GM12878 (cell line): ENCODE data around the gene CNOT3. TPM values are rescaled to one million over a fixed set of nuclear protein-coding genes. Genes with fewer than 3 reads are reported as not detected.

Experiments used
- ATAC-seq: fragments of 200-7000 bp; cut with Tn5 transposase; 3 replicates; pipeline ENCODE4 v1.9.1; 2020; ENCODE audit warnings: mild to moderate bottlenecking, moderate library complexity
- BruUV-seq: library from RNA; stranded (reverse); fragments of 400-500 nt; replicated peaks from 2 replicates; lab custom pipeline; 2021; lab: Mats Ljungman, UMichigan
- CTCF ChIA-PET: fragments of 300-600 bp; sonication (Branson Sonifier 250); formaldehyde crosslinking; extraction: SDS; loops from one replicate; lab custom pipeline; 2021; ENCODE audit warnings: inconsistent platforms; lab: Yijun Ruan, JAX
- POLR2A ChIA-PET: fragments of 350-600 bp; formaldehyde crosslinking; extraction: SDS; loops from one replicate; lab custom pipeline; 2021; ENCODE audit warnings: inconsistent platforms; lab: Charles Lee
- RAD21 ChIA-PET: fragments of 300-600 bp; sonication (Branson Sonifier 250); formaldehyde crosslinking; loops from one replicate; lab custom pipeline; 2023; ENCODE audit warnings: antibody characterized with exemption; ENCODE audit not compliant: unreplicated experiment; lab: Charles Lee
- SMC1A ChIA-PET: fragments of 300-600 bp; sonication (Branson Sonifier 250); formaldehyde crosslinking; loops from one replicate; lab custom pipeline; 2023; ENCODE audit not compliant: unreplicated experiment, uncharacterized antibody; lab: Charles Lee
- DNase-seq: peaks from one replicate; pipeline ENCODE4 v3.0.0-alpha.2; 2011; ENCODE audit warnings: low read depth, low spot score
- FAIRE-seq: peaks from 3 replicates; lab custom pipeline; 2011; peaks lifted over from hg19 to GRCh38; lab: Jason Lieb, UNC
- H2AFZ ChIP-seq: 2 replicates; pipeline ENCODE4 v1.6.0; 2011; ENCODE audit warnings: low read depth, low read length, control low read depth; ENCODE audit not compliant: control insufficient read depth
- H3K27ac ChIP-seq: 2 replicates; pipeline ENCODE4 v1.5.1; 2011; ENCODE audit warnings: control low read depth; ENCODE audit not compliant: control insufficient read depth, insufficient read depth
- H3K27me3 ChIP-seq, 2 experiments: replicated peaks in 1 of 2; 2 replicates each; pipeline versions ENCODE4 v1.6.0 to v1.6.1; 2011; ENCODE audit warnings: low read length in 1 of 2; ENCODE audit not compliant: control insufficient read depth in 2 of 2, insufficient read depth in 2 of 2
- H3K36me3 ChIP-seq, 2 experiments: 2 replicates each; pipeline ENCODE4 v1.5.1; 2011; ENCODE audit warnings: low read length in 1 of 2; ENCODE audit not compliant: control insufficient read depth in 2 of 2, insufficient read depth in 2 of 2
- H3K4me1 ChIP-seq: 2 replicates; pipeline ENCODE4 v1.6.1; 2011; ENCODE audit warnings: mild to moderate bottlenecking, low read length, moderate library complexity, mixed read lengths; ENCODE audit not compliant: control insufficient read depth, insufficient read depth
- H3K4me2 ChIP-seq: 2 replicates; pipeline ENCODE4 v1.6.0; 2011; ENCODE audit warnings: control low read depth; ENCODE audit not compliant: control insufficient read depth, insufficient read depth
- H3K4me3 ChIP-seq: fragments of 200-600 bp; sonication (generic); 2 replicates; pipeline ENCODE4 v1.5.1; 2016
- H3K79me2 ChIP-seq: 2 replicates; pipeline ENCODE4 v1.6.0; 2011; ENCODE audit warnings: low read length; ENCODE audit not compliant: control insufficient read depth, insufficient read depth
- H3K9ac ChIP-seq: 2 replicates; pipeline ENCODE4 v1.8.0; 2011; ENCODE audit warnings: low read length, control low read depth, mixed read lengths; ENCODE audit not compliant: control insufficient read depth, insufficient read depth
- H3K9me3 ChIP-seq: replicated peaks from 3 replicates; pipeline ENCODE4 v1.5.1; 2011; ENCODE audit warnings: mild to moderate bottlenecking, low read length; ENCODE audit not compliant: control insufficient read depth, insufficient read depth
- H4K20me1 ChIP-seq: 2 replicates; pipeline ENCODE4 v1.6.0; 2011; ENCODE audit not compliant: control insufficient read depth, insufficient read depth
- ATF7 ChIP-seq: fragments of 450-650 bp; IDR thresholded peaks from 2 replicates; pipeline ENCODE4 v1.6.1; 2016; ENCODE audit warnings: low read depth, mild to moderate bottlenecking
- CHD2 ChIP-seq: IDR thresholded peaks from 2 replicates; pipeline ENCODE4 v1.6.1; 2011; ENCODE audit warnings: low read depth, low read length, improper control_type of control experiment, borderline replicate concordance
- CREB1 ChIP-seq: IDR thresholded peaks from 2 replicates; pipeline ENCODE4 v1.6.1; 2012; ENCODE audit warnings: low read depth, mild to moderate bottlenecking, inconsistent platforms
- E2F8 ChIP-seq: fragments of 450-650 bp; IDR thresholded peaks from 2 replicates; pipeline ENCODE4 v1.6.1; 2018; ENCODE audit warnings: mild to moderate bottlenecking, low read depth, moderate library complexity; ENCODE audit not compliant: partially characterized antibody
- ELK1 ChIP-seq: IDR thresholded peaks from 2 replicates; pipeline ENCODE4 v1.6.1; 2012; ENCODE audit warnings: low read depth, low read length, improper control_type of control experiment
- IRF3 ChIP-seq: fragments of 450-650 bp; IDR thresholded peaks from 2 replicates; pipeline ENCODE4 v1.6.1; 2014; ENCODE audit warnings: mild to moderate bottlenecking
- RAD51 ChIP-seq: fragments of 450-650 bp; IDR thresholded peaks from 2 replicates; pipeline ENCODE4 v1.6.1; 2016; ENCODE audit warnings: moderate library complexity, mild to moderate bottlenecking, inconsistent platforms
- RCOR1 ChIP-seq: conservative IDR thresholded peaks from 2 replicates; pipeline ENCODE4 v1.6.1; 2012; ENCODE audit warnings: low read depth, low read length, improper control_type of control experiment
- USF1 ChIP-seq: IDR thresholded peaks from 2 replicates; pipeline ENCODE4 v1.6.1; 2011; ENCODE audit warnings: borderline replicate concordance, low read depth, mild to moderate bottlenecking, moderate library complexity, mixed read lengths, low read length; ENCODE audit not compliant: insufficient read depth; ENCODE audit errors: extremely low read length
- YY1 ChIP-seq: IDR thresholded peaks from 2 replicates; pipeline ENCODE4 v1.6.1; 2011; ENCODE audit warnings: low read depth, mild to moderate bottlenecking, low read length
- WGBS: methylation state at CpG from one replicate; pipeline ENCODE4 v1.1.6; 2016; ENCODE audit warnings: low lambda C conversion rate; ENCODE audit not compliant: insufficient replicate concordance, insufficient coverage; ENCODE audit errors: missing lambda C conversion rate; 5-methylcytosine and 5-hydroxymethylcytosine counted together
- in situ Hi-C: fragments of 300-500 bp; cut with MboI; formaldehyde crosslinking; loops from 9 replicates; pipeline ENCODE4 v1.14.3; 2018; ENCODE audit warnings: mixed read lengths
- intact Hi-C: fragments of 100-400 bp; cut with micrococcal nuclease; formaldehyde crosslinking; loops from one replicate; pipeline ENCODE4 v1.14.2; 2022; ENCODE audit not compliant: unreplicated experiment
- polyA plus RNA-seq, 11 experiments: library from polyadenylated mRNA; depleted of rRNA in 4 of 11; unstranded in 6 of 11; stranded (reverse) in 5 of 11; fragments of >200 nt; fragmentation: Nextera tagmentation in 4 of 11; fragmentation: Illumina TruSeq in 1 of 11; extraction: Ambion mirVana in 4 of 11; extraction: Trizol in 1 of 11; gene quantifications; 1 replicate in 1 of 11; 2 replicates in 10 of 11; pipeline versions ENCODE4 v1.2.1 to v1.2.3, GENCODE V29; 2011 to 2016; ENCODE audit warnings: inconsistent platforms in 2 of 11, missing spikeins in 2 of 11, low read depth in 1 of 11
- total RNA-seq, 4 experiments: library from RNA; depleted of rRNA in 3 of 4; stranded (reverse); fragments of >200 nt in 3 of 4; fragmentation: Illumina TruSeq in 1 of 4; extraction: Trizol in 1 of 4; gene quantifications; 2 replicates each; pipeline versions ENCODE4 v1.2.1 to v1.2.3, GENCODE V29; 2013 to 2021

The CNOT3 gene
- total and polyA plus RNA-seq, 10 of the 15 experiments (the other 5 are each of a cell fraction or from before 2014, with no cell fraction given): 0.14 to 45.1 (median 14.0) TPM

GRCh38 chr19:54190503-54191010 is 53.0 kb downstream of the CNOT3 start (continued):
- TF ChIP-seq USF1 (no peak), RAD51 (no peak), RCOR1 (no peak), CREB1 (peak; percentile 80)
- TF ChIP-seq, all 136 proteins: peak for 9

DNA sequence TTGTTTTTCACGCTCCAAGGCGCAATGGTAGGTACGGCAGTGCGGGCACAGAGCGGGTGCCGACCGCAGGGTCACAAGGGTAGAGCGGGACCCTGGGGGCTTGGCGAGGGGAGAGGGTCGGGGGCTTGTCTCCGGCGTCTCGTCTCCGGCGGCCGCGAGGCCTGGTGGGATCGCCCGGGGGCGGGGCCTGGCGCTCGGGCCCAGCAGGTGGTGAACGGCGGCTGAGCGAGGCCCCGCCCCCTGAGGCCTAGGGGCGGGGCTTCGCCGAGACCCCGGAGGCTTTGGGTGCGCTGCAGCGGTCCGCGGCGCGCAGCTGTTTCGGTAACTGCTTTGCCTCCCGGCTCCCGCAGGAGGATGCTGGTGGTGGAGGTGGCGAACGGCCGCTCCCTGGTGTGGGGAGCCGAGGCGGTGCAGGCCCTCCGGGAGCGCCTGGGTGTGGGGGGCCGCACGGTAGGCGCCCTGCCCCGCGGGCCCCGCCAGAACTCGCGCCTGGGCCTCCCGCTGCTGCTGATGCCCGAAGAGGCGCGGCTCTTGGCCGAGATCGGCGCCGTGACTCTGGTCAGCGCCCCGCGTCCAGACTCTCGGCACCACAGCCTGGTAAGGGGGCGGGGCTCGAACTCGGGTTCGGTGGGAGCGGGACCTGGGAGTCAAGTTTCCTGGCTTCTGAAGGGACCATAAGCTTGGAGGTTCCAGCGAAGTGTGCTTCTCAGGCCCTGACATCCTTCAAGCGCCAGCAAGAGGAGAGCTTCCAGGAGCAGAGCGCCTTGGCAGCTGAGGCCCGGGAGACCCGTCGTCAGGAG is 53.6 kb downstream of the CNOT3 start, which contains the start of gene TSEN34:
Gene TSEN34 (plus strand): TSS at position 298 of the 800 bp plus-strand sequence. CDS start 57 bp downstream, at position 355.
- H3K27me3 ChIP-seq: no peaks in the 10 kb centered on the region
- POLR2A ChIA-PET: interaction anchor here (0.5 to 6.1 kb wide), 7 partner anchors 11 to 258 kb away, joined by 3 to 100 read pairs (median 6); partner anchors contain the start of genes CNOT3, LENG1, LENG8 and RPS9
- peak within 1 kb of the TSS; percentile 95 for H3K4me3 ChIP-seq
- SMC1A ChIA-PET: interaction anchor here (0.5 to 4.8 kb wide), 7 partner anchors 8 to 75 kb away, joined by 3 to 26 read pairs (median 4); partner anchors contain the start of gene RPS9
- no peak for FAIRE-seq
- TSS peak; percentile 72 for BruUV-seq
- no peaks in the 10 kb centered on the region for H4K20me1 ChIP-seq
- RAD21 ChIA-PET: interaction anchor here (0.6 to 1.0 kb wide), 4 partner anchors 9 to 1463 kb away, joined by 3 read pairs; partner anchors contain the start of gene CNOT3
- peaks cover 2 to 4% of the 10 kb centered on the region in 2 experiments; a peak in 3 of 4 replicates for H3K36me3 ChIP-seq
- peak within 1 kb of the TSS; percentile 93 for H3K4me2 ChIP-seq
- WGBS: under 1% methylated on average over 68 of the region's 77 CpGs
- CTCF ChIA-PET: interaction anchor here (0.6 to 1.2 kb wide), 2 partner anchors 10 to 21 kb away, joined by 3 read pairs; partner anchors contain the start of gene RPS9
- DNase-seq: no peak
- peaks cover 14% of the 10 kb centered on the region for H3K4me1 ChIP-seq
- H3K27ac ChIP-seq: peak within 1 kb of the TSS; percentile 99
- H3K9me3 ChIP-seq: no peaks in the 10 kb centered on the region
- in situ Hi-C loops: no loop called here
- ATAC-seq: peak; percentile 53
- H3K9ac ChIP-seq: peak within 1 kb of the TSS; percentile 90
- peaks cover 19% of the 10 kb centered on the region for H3K79me2 ChIP-seq
- intact Hi-C loops: no loop called here
- peak within 1 kb of the TSS; percentile 99 for H2AFZ ChIP-seq
- no peak for TF ChIP-seq IRF3
- TF ChIP-seq YY1: peak; percentile 39; the same call in 1 of the 2 replicates
- no peak for TF ChIP-seq E2F8
- 0 out of 2 replicates have a peak, but pooled peaks have one; percentile 30 for TF ChIP-seq RCOR1
- TF ChIP-seq ATF7: peak; percentile 78; the same call in 1 of the 2 replicates
- TF ChIP-seq CHD2: no peak
- TF ChIP-seq ELK1: no peak
